Transverse colon (tissue), 4 donors: Measurements from ENCODE around the gene CA6. TPM values are rescaled to one million over a fixed set of nuclear protein-coding genes. Genes with fewer than 3 reads are reported as not detected.
"Not testable (repeated sequence)": the region's sequence is repeated elsewhere in the genome, so short reads cannot be mapped to it uniquely, and the experiment has no call there.

ENCODE experiments used
- DNase-seq: peaks from one replicate; pipeline ENCODE4 v3.0.0-alpha.2; 2019
- H3K27ac ChIP-seq, 4 donors: fragments of 200-600 bp; sonication (generic); 2 replicates each; pipeline ENCODE4 v1.5.1; 2016 to 2018; ENCODE audit warnings: inconsistent platforms in 4 of 4
- H3K27me3 ChIP-seq: fragments of 200-600 bp; sonication (generic); 2 replicates; pipeline ENCODE4 v1.5.1; 2017; ENCODE audit warnings: inconsistent platforms
- H3K36me3 ChIP-seq, 4 donors: fragments of 200-600 bp; sonication (generic); 2 replicates each; pipeline ENCODE4 v1.5.1; 2017 to 2019; ENCODE audit warnings: inconsistent platforms in 4 of 4
- H3K4me1 ChIP-seq, 4 donors: fragments of 200-600 bp; sonication (generic); 2 replicates each; pipeline ENCODE4 v1.5.1; 2017 to 2020; ENCODE audit warnings: inconsistent platforms in 4 of 4
- H3K4me3 ChIP-seq, 4 donors: fragments of 200-600 bp; sonication (generic); 1 replicate in 1 of 4; 2 replicates in 3 of 4; pipeline versions ENCODE4 v1.5.1 to v1.6.1; 2017 to 2019; ENCODE audit warnings: inconsistent platforms in 4 of 4
- H3K9me3 ChIP-seq, 2 donors: fragments of 200-600 bp; sonication (generic); 2 replicates each; pipeline ENCODE4 v1.5.1; 2017 to 2019; ENCODE audit warnings: inconsistent platforms in 2 of 2
- CTCF ChIP-seq, 5 experiments: fragments of 200-600 bp in 3 of 5; fragments of 450-650 bp in 2 of 5; sonication (generic) in 3 of 5; IDR thresholded peaks; 1 replicate in 2 of 5; 2 replicates in 3 of 5; pipeline ENCODE4 v1.5.1; 2016 to 2017; ENCODE audit warnings: antibody characterized with exemption in 5 of 5, inconsistent platforms in 3 of 5, mild to moderate bottlenecking in 2 of 5, moderate library complexity in 1 of 5
- EP300 ChIP-seq: sonication (generic); formaldehyde crosslinking; IDR thresholded peaks from one replicate; pipeline ENCODE4 v1.6.1; 2017; ENCODE audit warnings: antibody characterized with exemption, low read depth
- POLR2A ChIP-seq: fragments of 450-650 bp; IDR thresholded peaks from one replicate; pipeline ENCODE4 v1.6.1; 2016; ENCODE audit warnings: antibody characterized with exemption, mild to moderate bottlenecking, moderate library complexity
- POLR2AphosphoS5 ChIP-seq, 3 donors: sonication (generic); formaldehyde crosslinking; IDR thresholded peaks; one replicate each; pipeline ENCODE4 v1.6.1; 2016; ENCODE audit warnings: antibody characterized with exemption in 3 of 3
- WGBS, 2 donors: methylation state at CpG; one replicate each; pipeline ENCODE4 v1.1.5; 2018; ENCODE audit warnings: low coverage in 1 of 2; 5-methylcytosine and 5-hydroxymethylcytosine counted together
- in situ Hi-C, 4 donors: fragments of 200-750 bp; cut with MboI; loops; one replicate each; pipeline versions ENCODE4 v1.15.0 to v1.15.1; 2017; ENCODE audit warnings: low sequenced_read_pairs in 3 of 4, low pct_ligation_motif_present in 1 of 4, low pct_unique_long_range_greater_than_20kb in 1 of 4
- intact Hi-C: fragments of 100-400 bp; cut with DNase I; formaldehyde crosslinking; loops from one replicate; pipeline ENCODE4 v1.15.1; 2023; ENCODE audit warnings: low total_unique reads
- total RNA-seq, 4 donors: library from RNA; depleted of rRNA; stranded (reverse); fragments of >200 nt; gene quantifications; one replicate each; pipeline ENCODE4 v1.1.0, GENCODE V29; 2016

CA6 gene
- total RNA-seq, 4 donors from 2014 or later = not detected

GRCh38 chr1:8963963-8964362 is 18.3 kb downstream of the CA6 start:
- no peak for DNase-seq
- in situ Hi-C loops = no loop called here

GRCh38 chr1:8965121-8965820 is 19.6 kb downstream of the CA6 start:
- Histone ChIP-seq H3K36me3 (no peaks in the 10 kb centered on the region), H3K4me1 (no peaks in the 10 kb centered on the region), H3K9me3 (no peaks in the 10 kb centered on the region), H3K27me3 (no peaks in the 10 kb centered on the region), H3K4me3 (no peak overlapping the region), H3K27ac (no peak overlapping the region)
- 91 to 93% methylated on average over 12 to 16 of the region's 16 CpGs for WGBS, 2 donors
- DNase-seq = no peak
- TF ChIP-seq POLR2AphosphoS5 (IDR thresholded peaks at IDR 0.05) = no peak
- TF ChIP-seq EP300 = no peak
- TF ChIP-seq POLR2A = no peak
- no peak for TF ChIP-seq CTCF (IDR thresholded peaks at IDR 0.05)
- in situ Hi-C loops (no loop called here), intact Hi-C loops (loop anchor here (5.0 kb wide), 1 partner anchor 33 kb away; no protein-coding TSS in a partner anchor)

More at GRCh38 chr1:8963963-8964362, 18.3 kb downstream of the CA6 start:
- intact Hi-C loops = no loop called here
- no peak for TF ChIP-seq CTCF (IDR thresholded peaks at IDR 0.05)
- Histone ChIP-seq H3K4me3 (no peak overlapping the region), H3K36me3 (no peaks in the 10 kb centered on the region), H3K27me3 (no peaks in the 10 kb centered on the region), H3K9me3 (no peaks in the 10 kb centered on the region), H3K4me1 (no peaks in the 10 kb centered on the region), H3K27ac (no peak overlapping the region)
- 30 to 72% methylated on average over 2 to 8 of the region's 8 CpGs for WGBS, 2 donors

GRCh38 chr1:8966606-8967005 is 20.9 kb downstream of the CA6 start:
- Histone ChIP-seq H3K27me3 (no peaks in the 10 kb centered on the region), H3K36me3 (no peaks in the 10 kb centered on the region), H3K27ac (no peak overlapping the region), H3K4me1 (no peaks in the 10 kb centered on the region), H3K9me3 (no peaks in the 10 kb centered on the region), H3K4me3 (no peak overlapping the region)
- intact Hi-C loops (loop anchor here (5.0 kb wide), 1 partner anchor 34 kb away; no protein-coding TSS in a partner anchor), in situ Hi-C loops (no loop called here)
- TF ChIP-seq POLR2AphosphoS5 (IDR thresholded peaks at IDR 0.05) (no peak), EP300 (no peak), POLR2A (no peak), CTCF (IDR thresholded peaks at IDR 0.05) (no peak)
- 81% methylated on average over 4 of the region's 4 CpGs; no CpG with 5 or more reads in 1 of the 2 donors for WGBS, 2 donors
- no peak for DNase-seq

GRCh38 chr1:8968902-8969301 is 23.2 kb downstream of the CA6 start:
- H3K36me3 ChIP-seq, H3K27ac ChIP-seq, H3K9me3 ChIP-seq, in situ Hi-C loops, H3K4me1 ChIP-seq, DNase-seq, H3K4me3 ChIP-seq, H3K27me3 ChIP-seq: not testable (repeated sequence)
- intact Hi-C loops = loop anchor here (5.0 kb wide), 1 partner anchor 37 kb away; no protein-coding TSS in a partner anchor
- 81% methylated on average over 9 of the region's 9 CpGs; no CpG with 5 or more reads in 1 of the 2 donors for whole genome bisulfite sequencing, 2 donors

GRCh38 chr1:8969937-8970336 is 24.3 kb downstream of the CA6 start:
- H3K4me3 ChIP-seq = no peak overlapping the region
- no peak for TF ChIP-seq CTCF (IDR thresholded peaks at IDR 0.05)
- intact Hi-C loops (loop anchor here (5.0 kb wide), 1 partner anchor 38 kb away; no protein-coding TSS in a partner anchor), in situ Hi-C loops (no loop called here)
- no peaks in the 10 kb centered on the region for H3K36me3 ChIP-seq
- no peaks in the 10 kb centered on the region for H3K4me1 ChIP-seq
- no peak for DNase-seq
- H3K9me3 ChIP-seq = no peaks in the 10 kb centered on the region
- WGBS, 2 donors = 86% methylated on average over 4 to 7 of the region's 7 CpGs
- no peaks in the 10 kb centered on the region for H3K27me3 ChIP-seq
- H3K27ac ChIP-seq = no peak overlapping the region
